GM18508 (cell line): ENCODE data around the gene VASN.
"Not testable (repeated sequence)": the region's sequence is repeated elsewhere in the genome, so short reads cannot be mapped to it uniquely, and the experiment has no call there.

ENCODE experiments used
- ATAC-seq: cut with Tn5 transposase; IDR thresholded peaks from one replicate; pipeline ENCODE4 v1.9.1; 2021; ENCODE audit warnings: moderate number of reproducible peaks; ENCODE audit not compliant: insufficient read depth, unreplicated experiment

VASN gene

DNA sequence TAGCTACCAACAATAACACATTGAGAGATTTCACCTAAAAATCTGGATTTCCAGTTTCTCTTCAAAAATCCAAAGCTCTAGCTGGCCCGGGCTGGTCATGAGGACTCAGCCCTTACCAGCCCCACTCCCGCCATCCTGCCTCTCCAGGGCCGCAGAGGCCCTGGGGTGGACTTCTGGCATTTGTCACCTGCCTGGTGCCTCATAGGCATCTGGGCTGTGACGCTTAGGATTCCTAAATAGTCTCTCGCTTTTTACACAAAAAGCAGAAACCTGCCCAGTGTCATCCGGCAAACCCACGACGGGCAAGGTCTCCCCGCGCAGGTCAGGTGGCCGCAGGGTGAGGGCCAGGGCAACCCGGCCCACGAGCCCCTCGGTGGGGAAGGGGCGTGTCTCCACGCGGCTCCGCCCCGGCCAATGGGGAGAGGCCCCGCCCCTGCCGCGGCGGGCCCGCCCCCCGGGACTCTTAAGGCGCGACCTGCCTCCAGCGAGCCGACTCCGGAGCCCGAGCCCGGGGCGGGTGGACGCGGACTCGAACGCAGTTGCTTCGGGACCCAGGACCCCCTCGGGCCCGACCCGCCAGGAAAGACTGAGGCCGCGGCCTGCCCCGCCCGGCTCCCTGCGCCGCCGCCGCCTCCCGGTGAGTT, at the start of gene VASN:
VASN (plus strand) TSS at position 492 of the 644 bp plus-strand sequence. CDS start 9,030 bp downstream, outside the sequence.
- no peak for ATAC-seq

GRCh38 chr16:4322121-4323052, 49.3 kb upstream of the VASN start:
- no peak for ATAC-seq

- no peak for ATAC-seq
Measured at GRCh38 chr16:4323071-4323844, 48.4 kb upstream of the VASN start.

DNA sequence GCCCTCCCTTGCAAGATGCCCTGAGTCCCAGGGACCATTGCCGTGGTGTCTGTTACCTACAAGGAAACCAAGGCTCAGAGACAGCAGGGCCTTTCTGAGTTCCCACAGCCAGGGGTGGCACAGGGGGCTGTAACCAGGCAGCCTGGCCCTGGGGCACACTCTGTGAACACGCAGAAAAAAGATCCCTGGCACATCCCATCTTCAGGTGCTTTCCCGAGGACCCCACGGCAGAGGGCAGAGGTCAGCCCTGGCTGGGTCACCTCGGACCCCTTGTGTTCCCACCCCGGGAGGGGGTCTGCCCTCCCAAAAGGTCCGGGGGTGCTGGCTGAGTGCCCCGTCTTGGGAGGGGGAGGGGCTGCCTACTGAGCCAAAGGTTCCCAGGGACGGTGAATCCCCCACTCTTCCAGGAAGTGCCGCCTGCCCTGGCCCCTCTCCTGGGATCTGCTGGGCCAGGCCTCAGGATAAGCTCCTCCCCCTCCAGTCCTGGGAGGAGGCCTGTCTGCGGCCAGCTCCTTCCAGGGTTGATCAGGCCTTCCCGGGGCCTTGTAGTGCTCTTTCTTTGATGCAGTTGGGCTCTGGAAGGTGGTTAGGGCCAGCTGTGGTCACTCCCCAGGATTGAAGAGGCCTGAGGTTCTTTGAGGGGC, 47.7 kb upstream of the VASN start:
- no peak for ATAC-seq

- ATAC-seq, result no peak
Measured at GRCh38 chr16:4324492-4325252, 47.0 kb upstream of the VASN start.

DNA sequence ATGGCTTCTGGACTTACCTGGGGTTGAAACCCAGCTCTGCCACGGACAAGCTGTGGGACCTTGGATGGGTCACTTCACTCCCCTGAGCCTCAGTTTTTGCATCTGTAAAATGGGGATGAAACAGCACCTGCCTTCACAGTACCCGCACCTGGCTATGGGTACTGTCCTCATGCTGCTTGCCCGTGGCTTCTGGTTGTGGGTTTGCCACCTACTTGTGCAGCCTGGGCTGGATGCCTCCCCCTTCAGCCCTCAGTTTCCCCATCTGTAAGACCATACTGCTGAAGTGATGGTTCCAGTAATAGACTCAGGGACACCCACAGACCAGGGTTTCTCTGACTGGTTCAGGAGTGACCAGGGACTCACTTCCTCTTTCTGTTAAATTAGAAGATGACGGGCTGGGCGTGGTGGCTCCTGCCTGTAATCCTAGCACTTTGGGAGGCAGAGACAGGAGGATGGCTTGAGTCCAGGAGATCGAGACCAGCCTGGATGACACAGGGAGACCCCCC, 46.3 kb upstream of the VASN start:
- no peak for ATAC-seq

DNA sequence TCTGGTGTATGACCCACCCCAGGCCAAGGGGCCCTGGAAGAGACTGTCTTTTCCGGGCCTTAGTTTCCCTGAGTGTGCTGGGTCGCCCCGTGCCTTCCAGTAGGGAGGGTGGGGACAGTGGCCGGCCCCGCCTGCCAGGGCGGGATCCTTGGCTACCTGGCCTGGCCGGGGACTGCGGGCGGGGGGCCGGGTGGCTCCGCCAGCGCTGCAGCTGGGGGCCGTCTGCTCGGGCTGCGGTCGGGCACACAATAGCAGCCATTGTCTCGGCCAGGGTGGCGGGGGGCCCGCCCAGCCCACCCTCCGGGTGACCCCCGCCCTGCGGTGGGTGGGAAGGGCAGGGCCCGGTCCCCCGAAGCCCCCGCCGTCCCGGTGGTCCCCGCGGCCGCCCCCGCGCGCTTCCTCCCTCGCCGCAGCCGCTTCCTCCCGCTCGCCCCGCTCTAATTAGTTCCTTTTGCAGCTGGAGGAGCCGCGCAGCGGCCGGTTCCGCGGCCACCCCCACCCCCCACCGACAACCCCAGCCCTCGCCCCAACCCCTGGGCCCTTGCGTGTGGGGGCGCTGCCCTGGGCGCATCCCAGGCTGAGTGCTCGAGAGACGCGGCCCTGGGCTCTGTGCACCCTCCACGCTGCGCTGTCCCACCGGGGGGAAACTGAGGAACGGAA, 44.1 kb upstream of the VASN start:
- ATAC-seq, result no peak

- no peak for ATAC-seq
Measured at GRCh38 chr16:4328046-4328781, 43.4 kb upstream of the VASN start.

GRCh38 chr16:4328782-4329775, 42.6 kb upstream of the VASN start:
- ATAC-seq, result no peak

DNA sequence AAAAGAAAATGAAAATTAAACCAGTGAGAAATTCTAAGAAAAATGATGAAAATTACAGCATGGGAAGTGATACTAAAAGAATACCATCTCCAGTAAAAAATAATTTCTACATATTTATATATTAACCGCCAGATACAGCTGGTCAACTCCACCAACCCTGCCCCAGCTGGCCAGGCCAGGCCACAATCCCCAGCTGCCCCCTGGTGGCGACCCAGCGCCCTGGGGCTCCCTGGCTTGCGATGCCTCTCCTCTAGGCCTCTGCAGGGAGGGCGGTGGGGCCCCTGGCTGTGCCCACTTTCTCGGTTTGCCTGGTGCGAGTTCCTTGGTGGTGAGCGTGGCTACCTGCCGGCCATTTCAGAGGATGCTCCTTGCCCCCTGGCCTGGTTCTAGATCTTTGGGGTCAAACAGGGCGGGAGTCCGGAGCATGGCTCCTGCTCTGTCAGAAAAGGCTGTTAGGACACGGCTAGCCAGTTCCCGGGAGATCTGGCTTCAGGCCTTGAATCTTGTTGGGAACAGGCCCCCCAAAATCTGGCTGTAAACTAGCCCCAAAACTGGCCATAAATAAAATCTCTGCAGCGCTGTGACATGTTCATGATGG, 41.3 kb upstream of the VASN start:
- ATAC-seq, result no peak

GRCh38 chr16:4332083-4332482, 39.6 kb upstream of the VASN start:
- ATAC-seq, result no peak

DNA sequence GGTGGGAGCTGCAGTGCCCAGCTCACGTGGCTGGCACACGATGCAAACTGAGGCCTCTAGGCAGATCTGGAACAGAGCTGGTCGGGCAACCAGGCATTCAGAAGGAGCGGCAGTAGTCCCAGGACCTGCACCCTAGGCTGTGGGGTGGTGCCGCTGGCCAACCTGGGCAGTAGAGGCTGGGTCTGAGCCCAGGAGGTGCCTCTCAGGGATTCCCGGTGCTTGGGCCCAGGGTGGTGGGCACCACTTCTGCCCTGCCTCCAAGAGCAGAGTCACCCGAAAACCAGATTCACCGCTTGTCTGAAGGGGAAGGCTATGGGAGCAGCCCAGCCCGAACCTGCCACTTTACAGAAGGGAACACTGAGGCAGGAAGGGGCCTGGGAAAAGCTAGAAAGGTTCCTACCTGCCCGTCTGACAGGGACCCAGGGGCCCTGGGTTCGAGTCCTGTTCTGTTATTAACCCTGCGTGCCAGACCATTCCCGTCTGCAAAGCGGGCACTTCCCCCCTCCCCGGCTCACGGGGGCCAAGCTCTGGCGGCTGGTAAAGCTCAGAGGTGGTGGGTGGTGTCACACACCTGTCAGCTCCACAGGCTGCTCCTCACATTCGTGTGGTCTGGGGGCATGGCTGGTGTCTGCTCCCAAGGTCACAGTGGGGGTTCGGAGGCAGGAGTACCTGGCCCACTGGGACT, 38.9 kb upstream of the VASN start:
- ATAC-seq, result no peak

GRCh38 chr16:4333308-4333638, 38.4 kb upstream of the VASN start:
- no peak for ATAC-seq

DNA sequence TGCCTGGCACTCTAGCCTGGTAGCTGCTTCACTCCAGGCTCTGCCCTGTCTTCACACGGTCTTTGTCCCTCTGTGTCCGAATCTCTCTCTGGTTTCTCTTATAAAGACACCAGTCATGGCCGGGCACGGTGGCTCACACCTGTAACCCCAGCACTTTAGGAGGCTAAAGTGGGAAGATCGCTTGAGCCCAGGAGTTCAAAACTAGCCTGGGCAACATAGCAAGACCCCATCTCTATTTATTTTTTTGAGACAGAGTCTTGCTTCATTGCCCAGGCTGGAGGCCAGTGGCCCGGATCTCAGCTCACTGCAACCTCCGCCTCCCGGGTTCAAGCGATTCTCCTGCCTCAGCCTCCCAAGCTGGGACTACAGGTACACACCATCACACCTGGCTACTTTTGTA, 37.9 kb upstream of the VASN start:
- not testable (repeated sequence) for ATAC-seq

- no peak for ATAC-seq
Measured at GRCh38 chr16:4334724-4335495, 36.7 kb upstream of the VASN start.
